HG03025 (cell line): ENCODE results near the gene CNTN5.
"Not testable (repeated sequence)": the region's sequence is repeated elsewhere in the genome, so short reads cannot be mapped to it uniquely, and the experiment has no call there.

Experiments
- ATAC-seq: cut with Tn5 transposase; IDR thresholded peaks from one replicate; pipeline ENCODE4 v1.9.1; 2021; ENCODE audit warnings: mild to moderate bottlenecking, moderate library complexity; ENCODE audit not compliant: unreplicated experiment, low FRiP score

Gene CNTN5

DNA sequence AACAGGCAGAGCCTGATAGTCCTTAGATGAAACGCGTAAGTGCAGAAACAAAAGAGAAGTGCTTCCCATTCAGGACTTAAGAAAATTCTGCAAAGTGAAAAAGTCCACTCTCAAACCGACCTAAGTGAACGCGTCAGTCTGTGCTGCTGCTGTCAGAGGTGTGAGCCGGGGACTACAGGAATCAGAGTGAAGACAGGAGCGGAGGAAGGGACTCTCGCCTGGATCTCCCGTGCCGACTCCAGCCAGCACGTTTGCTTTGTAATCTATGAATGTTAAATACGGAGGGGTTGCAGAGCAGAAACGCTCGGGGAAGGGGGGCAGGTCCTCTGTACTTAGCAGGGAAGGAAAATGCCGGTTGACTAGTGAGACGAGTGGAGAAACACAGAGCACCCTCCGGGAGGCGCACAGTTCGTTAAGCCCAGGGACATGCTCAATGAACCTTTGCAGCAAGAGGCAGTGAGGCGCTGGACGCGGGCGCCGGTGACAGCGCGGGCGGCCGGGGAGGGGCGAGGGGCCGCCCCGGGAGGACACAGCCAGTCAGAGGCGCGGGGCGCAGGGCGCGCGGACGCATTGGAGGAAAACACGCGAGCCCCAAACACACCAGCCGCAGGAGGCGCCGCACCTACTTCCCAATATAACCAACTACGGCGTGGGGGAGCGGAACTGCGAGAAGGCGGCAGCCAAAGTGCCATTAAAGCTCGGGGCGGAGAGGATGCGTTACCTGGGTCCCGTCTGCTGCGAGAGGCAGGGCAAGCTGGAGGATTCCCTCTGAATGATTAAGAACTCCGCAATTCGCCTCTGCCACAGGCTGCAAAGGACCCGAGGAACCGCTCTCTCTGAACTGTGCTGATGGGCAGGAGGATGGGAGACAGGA, at the start of gene CNTN5:
Gene CNTN5 (plus strand): TSS at position 598 of the 874 bp plus-strand sequence.
- ATAC-seq: no peak

DNA sequence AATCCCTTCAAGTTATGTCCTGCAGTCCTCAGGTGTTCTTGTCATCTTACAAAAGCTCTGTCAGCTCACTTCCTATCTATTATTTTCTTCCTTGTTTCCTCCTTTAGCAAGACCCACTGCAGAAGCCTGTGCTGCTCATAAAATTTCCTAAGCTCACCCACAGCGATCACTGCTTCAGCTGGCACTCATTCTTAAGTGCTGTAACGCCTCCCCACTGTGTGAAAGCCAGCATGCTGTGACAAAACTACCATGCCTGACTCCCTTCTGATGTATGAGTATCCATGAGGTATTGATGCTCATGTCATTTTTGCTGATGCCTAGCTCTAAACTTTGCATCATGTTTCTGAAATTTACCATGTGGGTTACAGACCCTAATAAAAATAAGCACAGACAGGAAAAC, 41.5 kb upstream of the CNTN5 start:
- ATAC-seq: no peak

GRCh38 chr11:99015634-99016454, 4.9 kb upstream of the CNTN5 start:
- peak; percentile 68 for ATAC-seq

- no peak for ATAC-seq
Observed at GRCh38 chr11:99019696-99020095, 1.1 kb upstream of the CNTN5 start.

- no peak for ATAC-seq
Observed at GRCh38 chr11:99037057-99037456, 16.3 kb downstream of the CNTN5 start.

- ATAC-seq: no peak
Observed at GRCh38 chr11:99063331-99063730, 42.6 kb downstream of the CNTN5 start.

- ATAC-seq: no peak
Observed at GRCh38 chr11:99065121-99065520, 44.4 kb downstream of the CNTN5 start.

DNA sequence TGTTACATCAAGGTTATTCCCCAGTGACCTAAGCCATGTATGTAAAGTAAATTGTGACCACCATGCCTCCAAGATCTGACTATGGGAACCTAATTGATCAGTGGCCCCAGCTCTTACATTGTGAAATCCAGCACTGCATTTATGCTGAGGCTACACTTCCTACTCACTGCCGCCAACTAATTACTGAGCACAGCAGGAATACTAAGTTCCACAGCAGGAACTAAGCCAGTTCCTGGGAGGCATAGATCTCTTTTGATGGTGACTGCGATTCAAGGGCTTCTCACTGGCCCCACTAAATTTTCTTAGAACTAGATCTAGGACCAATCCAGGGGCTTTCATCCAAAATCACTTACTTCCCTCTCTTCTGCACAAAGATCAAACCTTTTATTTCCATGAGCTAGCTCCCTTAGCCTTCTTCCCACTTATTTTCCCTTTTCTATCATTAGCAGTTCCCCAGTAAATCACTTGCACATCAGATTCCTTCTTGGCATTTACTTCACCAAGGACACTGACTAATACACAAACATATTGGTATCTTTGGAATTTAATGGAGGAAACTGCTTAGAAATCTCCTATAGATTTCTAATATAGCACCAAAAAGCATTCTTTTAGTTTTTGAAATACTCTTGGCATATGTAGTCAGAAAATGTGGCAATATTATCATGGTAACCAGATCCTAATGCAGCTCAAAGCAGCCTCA, 46.0 kb downstream of the CNTN5 start:
- no peak for ATAC-seq

GRCh38 chr11:99068832-99069231, 48.1 kb downstream of the CNTN5 start:
- ATAC-seq: no peak

DNA sequence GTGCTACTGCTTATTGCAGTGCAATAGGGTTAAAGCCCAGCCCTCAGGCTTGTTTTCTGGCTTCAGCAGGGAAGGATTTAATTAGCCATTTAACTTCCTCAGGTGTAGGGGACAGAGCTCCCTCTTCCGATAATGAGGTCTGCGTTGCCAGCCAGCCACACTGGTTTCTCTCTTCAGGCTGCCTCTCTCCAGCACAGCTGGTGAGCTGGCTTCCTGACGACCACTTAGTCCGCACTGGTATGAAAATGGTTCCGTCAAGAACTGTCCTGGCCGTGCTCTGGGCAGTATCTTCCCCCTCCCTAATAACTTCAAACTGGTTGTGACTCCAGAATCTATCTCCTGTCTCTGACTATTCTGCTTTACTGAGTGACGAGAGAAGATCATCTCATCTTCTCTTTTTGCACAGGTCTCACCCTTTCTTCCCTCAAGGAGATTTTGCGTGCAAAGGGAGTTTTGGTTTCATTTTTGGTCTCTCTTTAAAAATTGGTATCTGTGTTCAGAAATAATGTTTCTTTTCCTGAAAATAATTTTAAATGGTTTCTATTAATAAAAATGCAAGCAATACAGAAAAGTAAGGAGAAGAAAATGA, 49.2 kb downstream of the CNTN5 start:
- no peak for ATAC-seq

- no peak for ATAC-seq
Observed at GRCh38 chr11:99079576-99079975, 58.8 kb downstream of the CNTN5 start.

DNA sequence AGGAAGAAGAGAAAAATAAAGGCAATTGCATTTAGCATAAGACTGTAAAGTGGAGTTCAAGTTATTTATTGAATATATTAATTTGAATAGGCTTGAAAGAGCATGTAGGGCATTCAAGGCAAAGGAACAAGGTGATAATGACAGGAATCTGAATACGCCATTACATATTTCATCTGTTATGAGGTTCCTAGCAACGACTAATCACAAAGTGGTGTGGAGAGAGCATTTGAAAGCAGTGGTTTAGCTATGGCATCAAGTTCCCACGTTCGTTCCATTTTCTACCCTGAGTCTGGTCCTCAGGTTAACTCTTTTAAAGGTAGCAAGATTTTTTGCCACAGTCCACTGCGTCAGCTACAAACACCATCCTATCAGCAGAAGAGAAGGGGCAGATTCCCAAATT, 59.4 kb downstream of the CNTN5 start:
- no peak for ATAC-seq

GRCh38 chr11:99098258-99098657, 77.5 kb downstream of the CNTN5 start:
- ATAC-seq: no peak

GRCh38 chr11:99098751-99099150, 78.0 kb downstream of the CNTN5 start:
- ATAC-seq: peak; percentile 90

- no peak for ATAC-seq
Observed at GRCh38 chr11:99117603-99118002, 96.9 kb downstream of the CNTN5 start.

DNA sequence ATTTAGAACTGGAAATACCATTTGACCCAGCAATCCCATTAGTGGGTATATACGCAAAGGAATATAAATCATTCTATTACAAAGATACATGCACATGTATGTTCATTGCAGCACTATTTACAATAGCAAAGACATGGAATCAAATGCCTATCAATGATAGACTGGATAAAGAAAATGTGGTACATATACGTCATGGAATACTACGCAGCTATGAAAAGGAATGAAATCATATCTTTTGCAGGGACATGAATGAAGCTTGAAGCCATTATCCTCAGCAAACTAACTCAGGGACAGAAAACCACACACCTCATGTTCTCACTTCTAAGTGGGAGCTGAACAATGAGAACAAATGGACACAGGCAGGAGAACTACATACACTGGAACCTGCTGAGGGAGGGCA, 113.1 kb downstream of the CNTN5 start:
- ATAC-seq: not testable (repeated sequence)

GRCh38 chr11:99135508-99135907, 114.8 kb downstream of the CNTN5 start:
- no peak for ATAC-seq

DNA sequence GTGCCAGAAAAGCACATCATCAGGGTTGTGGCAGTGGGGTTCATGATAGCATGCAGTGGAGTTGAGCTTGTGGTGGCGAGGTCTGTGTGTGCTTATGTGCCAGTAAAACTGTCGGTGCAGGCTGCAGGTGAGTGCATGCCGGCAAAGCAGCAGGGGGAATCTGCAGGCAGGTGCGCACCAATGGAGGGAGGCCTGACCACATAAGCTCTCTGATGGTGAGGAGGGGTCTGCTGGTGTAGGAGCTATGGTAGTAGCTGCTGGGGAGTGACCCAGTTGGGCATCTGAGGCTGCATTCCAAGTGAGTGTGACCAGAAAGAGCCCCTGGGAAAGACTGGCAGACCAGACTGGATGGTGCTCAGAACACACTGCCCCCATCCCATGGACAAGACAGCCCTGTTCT, 121.5 kb downstream of the CNTN5 start:
- no peak for ATAC-seq

GRCh38 chr11:99148352-99148751, 127.6 kb downstream of the CNTN5 start:
- ATAC-seq: no peak

DNA sequence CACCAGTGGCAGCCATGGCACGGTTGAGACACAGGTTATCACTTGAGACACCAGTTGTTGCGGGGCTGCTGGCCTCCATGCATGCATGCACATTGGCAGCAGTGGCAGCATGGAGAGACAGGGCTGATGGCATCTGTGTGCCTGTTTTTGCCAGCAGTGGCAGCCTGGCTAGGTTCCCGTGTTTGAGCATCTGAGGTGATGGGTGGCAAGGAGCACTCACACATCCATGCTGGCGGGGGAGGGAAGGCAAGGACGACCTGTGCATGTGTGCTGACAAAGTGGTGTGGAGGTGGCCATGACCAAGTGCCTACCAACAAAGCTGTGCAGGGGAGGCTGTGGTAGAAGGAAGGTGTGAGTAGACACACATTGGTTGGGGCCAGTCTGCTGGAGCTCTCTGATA, 133.5 kb downstream of the CNTN5 start:
- no peak for ATAC-seq

GRCh38 chr11:99160447-99160846, 139.7 kb downstream of the CNTN5 start:
- ATAC-seq: no peak
